Type B pancreatic cell (in vitro differentiated cells): ENCODE results near the gene HM13. TPM values are rescaled to one million over a fixed set of nuclear protein-coding genes. Genes with fewer than 3 reads are reported as not detected.

ENCODE experiments used
- DNase-seq: peaks from one replicate; pipeline ENCODE4 v3.0.0; 2021; ENCODE audit warnings: mixed read lengths; ENCODE audit not compliant: unreplicated experiment; ENCODE audit errors: extremely low spot score
- H3K27ac Mint-ChIP-seq: 2 replicates; pipeline ENCODE4 v1.8.0; 2021; ENCODE audit warnings: mild to moderate bottlenecking, mixed read lengths
- H3K27me3 Mint-ChIP-seq: 2 replicates; pipeline ENCODE4 v1.8.0; 2021; ENCODE audit warnings: mixed read lengths
- H3K36me3 Mint-ChIP-seq: 2 replicates; pipeline ENCODE4 v1.8.0; 2021; ENCODE audit warnings: mixed read lengths
- H3K4me1 Mint-ChIP-seq: one replicate; pipeline ENCODE4 v1.8.0; 2021; ENCODE audit warnings: mixed read lengths; ENCODE audit not compliant: unreplicated experiment
- H3K4me3 Mint-ChIP-seq: 2 replicates; pipeline ENCODE4 v1.8.0; 2021; ENCODE audit warnings: mild to moderate bottlenecking, mixed read lengths
- H3K9me3 Mint-ChIP-seq: 2 replicates; pipeline ENCODE4 v1.8.0; 2021; ENCODE audit warnings: mixed read lengths
- total RNA-seq: library from RNA; stranded (reverse); gene quantifications from 2 replicates; pipeline ENCODE4 v1.2.1, GENCODE V29; 2021; ENCODE audit warnings: low replicate concordance
- TF ChIP-seq, protein P1 (sequence below): fragments of 200-600 bp; sonication (generic); conservative IDR thresholded peaks from 2 replicates; pipeline ENCODE4 v1.5.0; 2021; ENCODE audit warnings: antibody characterized with exemption, mild to moderate bottlenecking

HM13 gene
- total RNA-seq, 1 donor from 2014 or later: 246 TPM

DNA sequence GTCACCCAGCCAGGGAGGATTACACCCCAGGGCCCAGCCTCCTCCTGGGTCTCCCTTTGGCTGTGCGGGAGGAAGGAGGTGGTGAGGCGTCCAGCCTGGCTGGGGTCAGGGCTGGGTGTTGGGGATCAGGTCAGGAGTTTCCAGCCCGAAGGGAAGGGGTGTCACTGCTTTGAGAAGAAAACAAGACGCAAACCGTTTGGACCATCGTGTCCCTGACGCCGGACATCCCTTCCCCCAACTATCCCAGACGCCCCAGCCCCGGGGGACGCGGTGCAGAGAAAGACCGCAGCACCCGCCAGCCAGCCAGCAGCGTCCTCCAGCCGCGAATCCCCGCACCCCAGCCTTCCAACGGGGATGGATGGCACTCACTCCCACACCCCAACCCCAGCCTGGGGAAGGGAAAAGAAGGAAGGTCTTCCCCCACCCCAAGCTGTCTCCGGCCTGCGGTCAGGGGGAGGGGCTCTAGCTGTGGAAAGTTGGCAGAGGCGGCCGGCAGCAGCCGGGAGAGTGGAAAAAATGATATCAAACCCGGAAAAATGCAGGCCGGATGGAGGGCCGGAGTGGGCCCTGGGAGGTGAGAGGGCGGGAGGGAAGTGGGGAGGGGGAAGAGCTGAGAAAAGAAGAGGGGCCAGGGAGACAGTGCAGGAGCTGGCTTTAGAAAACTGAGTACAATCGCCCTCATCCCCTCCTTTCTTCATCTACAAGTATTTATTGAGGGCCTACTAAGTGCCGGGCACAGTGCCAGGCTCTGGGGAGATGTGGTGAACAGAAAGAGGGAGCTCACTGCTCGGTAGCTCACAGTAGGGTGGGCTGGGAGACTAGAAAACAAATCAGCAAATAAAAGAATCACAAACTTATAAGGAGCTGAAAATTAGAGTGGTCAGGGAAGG lies 28.5 kb upstream of the HM13 start:
- Mint-ChIP-seq H3K4me3 (no peak overlapping the region), H3K27me3 (peaks cover 32% of the 10 kb centered on the region), H3K9me3 (peaks cover 4% of the 10 kb centered on the region), H3K27ac (no peak overlapping the region), H3K4me1 (no peaks in the 10 kb centered on the region), H3K36me3 (no peaks in the 10 kb centered on the region)
- DNase-seq: no peak
- TF ChIP-seq, protein P1, sequence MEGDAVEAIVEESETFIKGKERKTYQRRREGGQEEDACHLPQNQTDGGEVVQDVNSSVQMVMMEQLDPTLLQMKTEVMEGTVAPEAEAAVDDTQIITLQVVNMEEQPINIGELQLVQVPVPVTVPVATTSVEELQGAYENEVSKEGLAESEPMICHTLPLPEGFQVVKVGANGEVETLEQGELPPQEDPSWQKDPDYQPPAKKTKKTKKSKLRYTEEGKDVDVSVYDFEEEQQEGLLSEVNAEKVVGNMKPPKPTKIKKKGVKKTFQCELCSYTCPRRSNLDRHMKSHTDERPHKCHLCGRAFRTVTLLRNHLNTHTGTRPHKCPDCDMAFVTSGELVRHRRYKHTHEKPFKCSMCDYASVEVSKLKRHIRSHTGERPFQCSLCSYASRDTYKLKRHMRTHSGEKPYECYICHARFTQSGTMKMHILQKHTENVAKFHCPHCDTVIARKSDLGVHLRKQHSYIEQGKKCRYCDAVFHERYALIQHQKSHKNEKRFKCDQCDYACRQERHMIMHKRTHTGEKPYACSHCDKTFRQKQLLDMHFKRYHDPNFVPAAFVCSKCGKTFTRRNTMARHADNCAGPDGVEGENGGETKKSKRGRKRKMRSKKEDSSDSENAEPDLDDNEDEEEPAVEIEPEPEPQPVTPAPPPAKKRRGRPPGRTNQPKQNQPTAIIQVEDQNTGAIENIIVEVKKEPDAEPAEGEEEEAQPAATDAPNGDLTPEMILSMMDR: no peak

GRCh38 chr20:31488115-31488514 lies 26.1 kb upstream of the HM13 start:
- H3K4me1 Mint-ChIP-seq: no peaks in the 10 kb centered on the region

GRCh38 chr20:31489152-31489551 lies 25.1 kb upstream of the HM13 start:
- Mint-ChIP-seq H3K4me3 (no peak overlapping the region), H3K36me3 (no peaks in the 10 kb centered on the region), H3K4me1 (no peaks in the 10 kb centered on the region), H3K9me3 (peaks cover 4% of the 10 kb centered on the region), H3K27me3 (peaks cover 25% of the 10 kb centered on the region), H3K27ac (no peak overlapping the region)
- TF ChIP-seq, protein P1: no peak
- no peak for DNase-seq

More at GRCh38 chr20:31488115-31488514, 26.1 kb upstream of the HM13 start:
- TF ChIP-seq, protein P1: no peak
- Mint-ChIP-seq H3K36me3 (no peaks in the 10 kb centered on the region), H3K4me3 (no peak overlapping the region), H3K27ac (no peak overlapping the region), H3K27me3 (peaks cover 22% of the 10 kb centered on the region), H3K9me3 (peaks cover 4% of the 10 kb centered on the region)
- DNase-seq: no peak

- no peaks in the 10 kb centered on the region for H3K36me3 Mint-ChIP-seq
These were observed 23.5 kb upstream of the HM13 start for GRCh38 chr20:31490752-31491151.

DNA sequence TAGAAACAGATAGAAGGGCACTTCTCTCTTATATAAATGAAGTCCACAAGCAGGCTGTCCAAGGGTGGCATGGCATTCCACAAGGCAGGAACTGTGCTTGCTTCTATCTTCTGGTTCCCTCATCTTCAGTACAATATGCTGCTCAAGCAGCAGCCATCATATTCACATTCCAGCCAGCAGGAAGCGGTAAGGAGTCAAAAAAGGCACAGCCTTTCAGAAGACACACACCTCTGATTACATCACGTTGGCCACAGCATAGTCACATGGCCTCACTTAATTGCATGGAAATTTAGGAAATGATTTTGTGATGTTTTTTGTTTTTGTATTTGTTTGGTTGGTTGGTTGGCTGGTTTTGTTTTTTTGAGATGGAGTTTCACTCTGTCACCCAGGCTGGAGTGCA lies 20.1 kb upstream of the HM13 start:
- DNase-seq: no peak
- H3K27me3 Mint-ChIP-seq: peaks cover 21% of the 10 kb centered on the region
- TF ChIP-seq, protein P1: peak; percentile 68
- H3K4me3 Mint-ChIP-seq: no peak overlapping the region
- H3K9me3 Mint-ChIP-seq: no peaks in the 10 kb centered on the region
- H3K36me3 Mint-ChIP-seq: no peaks in the 10 kb centered on the region
- H3K27ac Mint-ChIP-seq: no peak overlapping the region
- peaks cover 3% of the 10 kb centered on the region for H3K4me1 Mint-ChIP-seq

More at GRCh38 chr20:31490752-31491151, 23.5 kb upstream of the HM13 start:
- Mint-ChIP-seq H3K9me3 (no peaks in the 10 kb centered on the region), H3K27me3 (peaks cover 24% of the 10 kb centered on the region), H3K4me3 (no peak overlapping the region), H3K4me1 (no peaks in the 10 kb centered on the region), H3K27ac (no peak overlapping the region)
- no peak for DNase-seq
- TF ChIP-seq, protein P1: no peak
